HepG2 (cell line): ENCODE data around the gene RIPK1. TPM values are rescaled to one million over a fixed set of nuclear protein-coding genes. Genes with fewer than 3 reads are reported as not detected.

ENCODE experiments used
- CCAR2 ChIP-seq: fragments of 200-400 bp; formaldehyde crosslinking; optimal IDR thresholded peaks from 2 replicates; pipeline ENCODE3; 2018; ENCODE audit warnings: low read depth, mild to moderate bottlenecking, low read length, moderate library complexity
- CENPT ChIP-seq: sonication (generic); formaldehyde crosslinking; IDR thresholded peaks from 2 replicates; pipeline ENCODE4 v1.8.0; 2022; ENCODE audit warnings: low read depth, mild to moderate bottlenecking, moderate library complexity, missing genetic modification reagents
- FOXC1 ChIP-seq: sonication (generic); formaldehyde crosslinking; IDR thresholded peaks from 2 replicates; pipeline ENCODE4 v1.8.0; 2022; ENCODE audit warnings: mild to moderate bottlenecking, missing genetic modification reagents, borderline replicate concordance
- IKZF4 ChIP-seq: sonication (generic); formaldehyde crosslinking; IDR thresholded peaks from 2 replicates; pipeline ENCODE4 v1.5.1; 2020; ENCODE audit warnings: borderline replicate concordance, mild to moderate bottlenecking, low read depth, missing genetic modification reagents; ENCODE audit errors: not compliant biosample characterization
- IKZF5 ChIP-seq: IDR thresholded peaks from 2 replicates; pipeline ENCODE4 v1.6.1; 2018; ENCODE audit warnings: missing genetic modification reagents, mild to moderate bottlenecking, missing compliant biosample characterization
- JUNB ChIP-seq: sonication (generic); formaldehyde crosslinking; IDR thresholded peaks from 2 replicates; pipeline ENCODE4 v1.8.0; 2022; ENCODE audit warnings: missing genetic modification reagents, mild to moderate bottlenecking, borderline replicate concordance
- PAWR ChIP-seq: sonication (generic); formaldehyde crosslinking; IDR thresholded peaks from 2 replicates; pipeline ENCODE4 v1.4.0; 2020; ENCODE audit warnings: missing genetic modification reagents, mild to moderate bottlenecking, borderline replicate concordance
- POLR2G ChIP-seq: fragments of 200-400 bp; formaldehyde crosslinking; IDR thresholded peaks from 2 replicates; pipeline ENCODE4 v1.6.1; 2018; ENCODE audit warnings: mild to moderate bottlenecking, low read depth, low read length, moderate library complexity
- RAD51 ChIP-seq: fragments of 450-650 bp; IDR thresholded peaks from 2 replicates; pipeline ENCODE4 v1.6.1; 2016; ENCODE audit warnings: borderline replicate concordance
- RBM39 ChIP-seq: fragments of 200-400 bp; formaldehyde crosslinking; IDR thresholded peaks from one replicate; pipeline ENCODE4 v1.6.1; 2018; ENCODE audit warnings: antibody characterized with exemption, mild to moderate bottlenecking, low read depth, low read length; ENCODE audit not compliant: poor library complexity, severe bottlenecking
- RFX5 ChIP-seq: IDR thresholded peaks from 2 replicates; pipeline ENCODE4 v1.6.1; 2011; ENCODE audit warnings: low read depth, low read length, improper control_type of control experiment
- RXRB ChIP-seq: IDR thresholded peaks from 2 replicates; pipeline ENCODE4 v1.6.1; 2016; ENCODE audit warnings: borderline replicate concordance, missing genetic modification reagents, missing compliant biosample characterization
- ZNF224 ChIP-seq: sonication (generic); formaldehyde crosslinking; IDR thresholded peaks from 2 replicates; pipeline ENCODE4 v1.5.0; 2020; ENCODE audit warnings: mild to moderate bottlenecking, missing genetic modification reagents
- ZNF234 ChIP-seq: sonication (generic); formaldehyde crosslinking; conservative IDR thresholded peaks from 2 replicates; pipeline ENCODE4 v1.5.1; 2020; ENCODE audit warnings: mild to moderate bottlenecking, missing genetic modification reagents
- ZNF562 ChIP-seq: sonication (generic); formaldehyde crosslinking; IDR thresholded peaks from 2 replicates; pipeline ENCODE4 v1.8.0; 2022; ENCODE audit warnings: missing genetic modification reagents, borderline replicate concordance
- ZNF572 ChIP-seq: sonication (generic); formaldehyde crosslinking; IDR thresholded peaks from 2 replicates; pipeline ENCODE4 v1.5.1; 2020; ENCODE audit warnings: mild to moderate bottlenecking, missing genetic modification reagents
- ZNF7 ChIP-seq: IDR thresholded peaks from 2 replicates; pipeline ENCODE4 v1.6.1; 2016; ENCODE audit warnings: missing biosample characterization, missing genetic modification reagents
- ZNF747 ChIP-seq: sonication (generic); formaldehyde crosslinking; IDR thresholded peaks from 2 replicates; pipeline ENCODE4 v1.8.1; 2023; ENCODE audit warnings: missing genetic modification reagents, mild to moderate bottlenecking, borderline replicate concordance
- ZNF773 ChIP-seq: sonication (generic); formaldehyde crosslinking; IDR thresholded peaks from 2 replicates; pipeline ENCODE4 v1.4.0; 2020; ENCODE audit warnings: missing genetic modification reagents, borderline replicate concordance
- ZSCAN29 ChIP-seq: sonication (generic); formaldehyde crosslinking; conservative IDR thresholded peaks from 2 replicates; pipeline ENCODE4 v1.4.0; 2020; ENCODE audit warnings: mild to moderate bottlenecking, missing genetic modification reagents
- polyA plus RNA-seq, 8 experiments: library from polyadenylated mRNA; depleted of rRNA in 3 of 8; stranded (reverse) in 7 of 8; unstranded in 1 of 8; fragments of >200 nt; fragmentation: Illumina TruSeq in 4 of 8; extraction: Trizol in 4 of 8; gene quantifications; 2 replicates each; pipeline versions ENCODE4 v1.2.1 to v1.2.3, GENCODE V29; 2011 to 2016; ENCODE audit warnings: low read depth in 4 of 8, missing spikeins in 1 of 8, mixed read lengths in 1 of 8; ENCODE audit not compliant: insufficient read depth in 1 of 8
- total RNA-seq, 5 experiments: library from RNA; depleted of rRNA; stranded (reverse); fragments of >200 nt; fragmentation: Illumina TruSeq; extraction: Trizol; gene quantifications; 2 replicates each; pipeline ENCODE4 v1.2.3, GENCODE V29; 2016; ENCODE audit warnings: low read depth in 1 of 5
- TF ChIP-seq, protein P1 (sequence below), 2 experiments: sonication (generic) in 1 of 2; formaldehyde crosslinking in 1 of 2; IDR thresholded peaks; 2 replicates each; pipeline versions ENCODE4 v1.5.1 to v1.6.1; 2011 to 2020; ENCODE audit warnings: borderline replicate concordance in 1 of 2, low read depth in 1 of 2, low read length in 1 of 2, mild to moderate bottlenecking in 1 of 2, missing genetic modification reagents in 1 of 2, moderate library complexity in 1 of 2
- TF ChIP-seq, protein P2 (sequence below): sonication (generic); formaldehyde crosslinking; IDR thresholded peaks from 2 replicates; pipeline ENCODE4 v1.8.0; 2022; ENCODE audit warnings: mild to moderate bottlenecking, missing genetic modification reagents; ENCODE audit not compliant: insufficient replicate concordance
- TF ChIP-seq, protein P3 (sequence below): sonication (generic); formaldehyde crosslinking; IDR thresholded peaks from 2 replicates; pipeline ENCODE4 v1.5.1; 2020; ENCODE audit warnings: missing genetic modification reagents, mild to moderate bottlenecking, borderline replicate concordance

The RIPK1 gene
- total and polyA plus RNA-seq, 2 of the 13 experiments (the other 11 are each of a cell fraction or from before 2014, with no cell fraction given): 9.0 to 10.3 TPM

- TF ChIP-seq ZNF773 (CRISPR knock-in tag): no peak
- no peak for TF ChIP-seq RFX5
- peak; percentile 98 for TF ChIP-seq POLR2G
- TF ChIP-seq, protein P1, sequence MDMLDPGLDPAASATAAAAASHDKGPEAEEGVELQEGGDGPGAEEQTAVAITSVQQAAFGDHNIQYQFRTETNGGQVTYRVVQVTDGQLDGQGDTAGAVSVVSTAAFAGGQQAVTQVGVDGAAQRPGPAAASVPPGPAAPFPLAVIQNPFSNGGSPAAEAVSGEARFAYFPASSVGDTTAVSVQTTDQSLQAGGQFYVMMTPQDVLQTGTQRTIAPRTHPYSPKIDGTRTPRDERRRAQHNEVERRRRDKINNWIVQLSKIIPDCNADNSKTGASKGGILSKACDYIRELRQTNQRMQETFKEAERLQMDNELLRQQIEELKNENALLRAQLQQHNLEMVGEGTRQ (IDR thresholded peaks at IDR 0.05; ENCODE audit: low read depth, low read length): no peak
- TF ChIP-seq, protein P1 (CRISPR knock-in tag; IDR thresholded peaks at IDR 0.05; ENCODE audit: borderline replicate concordance): no peak
- no peak for TF ChIP-seq ZNF562 (CRISPR knock-in tag)
- TF ChIP-seq ZNF747 (CRISPR knock-in tag): peak; percentile 71; the same call in 1 of the 2 replicates
- peak; percentile 53 for TF ChIP-seq RXRB (CRISPR knock-in tag)
- no peak for TF ChIP-seq CCAR2
- no peak for TF ChIP-seq ZNF572 (CRISPR knock-in tag)
- TF ChIP-seq ZNF234: no peak
- no peak for TF ChIP-seq RAD51
- TF ChIP-seq PAWR (CRISPR knock-in tag): no peak
- peak; percentile 84; the same call in 1 of the 2 replicates for TF ChIP-seq CENPT (CRISPR knock-in tag)
- no peak for TF ChIP-seq IKZF4
- TF ChIP-seq ZNF7 (CRISPR knock-in tag): no peak
- TF ChIP-seq ZNF224: no peak
- TF ChIP-seq, protein P2, sequence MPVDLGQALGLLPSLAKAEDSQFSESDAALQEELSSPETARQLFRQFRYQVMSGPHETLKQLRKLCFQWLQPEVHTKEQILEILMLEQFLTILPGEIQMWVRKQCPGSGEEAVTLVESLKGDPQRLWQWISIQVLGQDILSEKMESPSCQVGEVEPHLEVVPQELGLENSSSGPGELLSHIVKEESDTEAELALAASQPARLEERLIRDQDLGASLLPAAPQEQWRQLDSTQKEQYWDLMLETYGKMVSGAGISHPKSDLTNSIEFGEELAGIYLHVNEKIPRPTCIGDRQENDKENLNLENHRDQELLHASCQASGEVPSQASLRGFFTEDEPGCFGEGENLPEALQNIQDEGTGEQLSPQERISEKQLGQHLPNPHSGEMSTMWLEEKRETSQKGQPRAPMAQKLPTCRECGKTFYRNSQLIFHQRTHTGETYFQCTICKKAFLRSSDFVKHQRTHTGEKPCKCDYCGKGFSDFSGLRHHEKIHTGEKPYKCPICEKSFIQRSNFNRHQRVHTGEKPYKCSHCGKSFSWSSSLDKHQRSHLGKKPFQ (CRISPR knock-in tag): no peak
- TF ChIP-seq ZSCAN29 (CRISPR knock-in tag): peak; percentile 82; the same call in 1 of the 2 replicates
- TF ChIP-seq JUNB (CRISPR knock-in tag): no peak
- peak; percentile 95; the same call in 1 of the 2 replicates for TF ChIP-seq FOXC1 (CRISPR knock-in tag)
- TF ChIP-seq, protein P3, sequence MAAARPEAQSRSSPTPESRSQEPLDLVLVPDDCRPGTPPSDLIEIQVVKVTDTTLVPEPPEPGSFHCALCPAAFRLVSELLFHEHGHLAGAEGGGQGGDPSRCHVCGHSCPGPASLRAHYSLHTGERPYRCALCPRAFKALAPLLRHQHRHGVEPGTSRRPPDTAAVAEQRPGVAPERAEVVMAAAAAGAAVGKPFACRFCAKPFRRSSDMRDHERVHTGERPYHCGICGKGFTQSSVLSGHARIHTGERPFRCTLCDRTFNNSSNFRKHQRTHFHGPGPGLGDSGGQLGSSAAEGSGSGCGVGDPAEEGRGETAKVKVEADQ (CRISPR knock-in tag): peak; percentile 48; the same call in 1 of the 2 replicates
- TF ChIP-seq RBM39: peak; percentile 72
- peak; percentile 83 for TF ChIP-seq IKZF5 (CRISPR knock-in tag)
These were observed 89.0 kb downstream of the RIPK1 start, which contains the start of gene TUBB2A (continued) for GRCh38 chr6:3157131-3157933.
